Liver (tissue), 9 donors: ENCODE measurements around the gene C1D. TPM values are rescaled to one million over a fixed set of nuclear protein-coding genes. Genes with fewer than 3 reads are reported as not detected.
A peak's percentile ranks its signal among the peaks of the same experiment; 100 is the strongest.

ENCODE experiments used
- DNase-seq: peaks from one replicate; pipeline ENCODE4 v3.0.0-alpha.2; 2017; ENCODE audit warnings: low spot score
- H3K27ac ChIP-seq, 2 donors: one replicate each; pipeline ENCODE4 v1.7.0; 2013; ENCODE audit warnings: inconsistent platforms in 2 of 2, low read length in 2 of 2, control low read depth in 1 of 2, low read depth in 1 of 2, mild to moderate bottlenecking in 1 of 2
- H3K27me3 ChIP-seq, 4 donors: one replicate each; pipeline versions ENCODE4 v1.6.1 to v1.7.0; 2013; ENCODE audit warnings: low read length in 3 of 4, inconsistent platforms in 1 of 4, mild to moderate bottlenecking in 1 of 4, moderate library complexity in 1 of 4; ENCODE audit not compliant: control insufficient read depth in 4 of 4, insufficient read depth in 4 of 4
- H3K36me3 ChIP-seq, 4 donors: one replicate each; pipeline versions ENCODE4 v1.6.1 to v1.7.0; 2013; ENCODE audit warnings: low read length in 3 of 4, mild to moderate bottlenecking in 3 of 4, low read depth in 1 of 4, moderate library complexity in 1 of 4; ENCODE audit not compliant: control insufficient read depth in 4 of 4, insufficient read depth in 3 of 4
- H3K4me1 ChIP-seq, 4 donors: one replicate each; pipeline versions ENCODE4 v1.6.1 to v1.7.0; 2013; ENCODE audit warnings: low read length in 3 of 4, mild to moderate bottlenecking in 3 of 4, moderate library complexity in 1 of 4; ENCODE audit not compliant: control insufficient read depth in 4 of 4, insufficient read depth in 4 of 4
- H3K4me3 ChIP-seq, 3 donors: one replicate each; pipeline versions ENCODE4 v1.6.1 to v1.7.0; 2013; ENCODE audit warnings: low read length in 3 of 3, control low read depth in 1 of 3, low read depth in 1 of 3, mild to moderate bottlenecking in 1 of 3
- H3K9ac ChIP-seq, 2 donors: one replicate each; pipeline ENCODE4 v1.7.0; 2013; ENCODE audit warnings: low read length in 2 of 2, mild to moderate bottlenecking in 2 of 2, moderate library complexity in 2 of 2, control low read depth in 1 of 2, low read depth in 1 of 2
- H3K9me3 ChIP-seq, 4 donors: one replicate each; pipeline versions ENCODE4 v1.6.1 to v1.7.0; 2013; ENCODE audit warnings: low read length in 3 of 4; ENCODE audit not compliant: control insufficient read depth in 4 of 4
- CTCF ChIP-seq: fragments of 150-350 bp; IDR thresholded peaks from 2 replicates; pipeline ENCODE4 v1.5.1; 2017; ENCODE audit warnings: improper control_type of control experiment, low read depth, low read length; ENCODE audit not compliant: missing input control
- FOXA1 ChIP-seq: IDR thresholded peaks from 2 replicates; pipeline ENCODE4 v1.6.1; 2016; ENCODE audit warnings: antibody characterized with exemption
- FOXA2 ChIP-seq: IDR thresholded peaks from 2 replicates; pipeline ENCODE4 v1.6.1; 2016; ENCODE audit warnings: antibody characterized with exemption
- HNF4A ChIP-seq, 2 donors: conservative IDR thresholded peaks; 2 replicates each; pipeline ENCODE4 v1.6.1; 2016; ENCODE audit warnings: antibody characterized with exemption in 2 of 2, mild to moderate bottlenecking in 2 of 2
- JUND ChIP-seq, 2 donors: IDR thresholded peaks; 2 replicates each; pipeline ENCODE4 v1.6.1; 2016; ENCODE audit warnings: antibody characterized with exemption in 2 of 2
- NR2F2 ChIP-seq: IDR thresholded peaks from 2 replicates; pipeline ENCODE4 v1.6.1; 2016; ENCODE audit warnings: antibody characterized with exemption
- RAD21 ChIP-seq, 2 donors: IDR thresholded peaks; 2 replicates each; pipeline ENCODE4 v1.6.1; 2016; ENCODE audit warnings: antibody characterized with exemption in 2 of 2, mild to moderate bottlenecking in 2 of 2
- REST ChIP-seq: IDR thresholded peaks from 2 replicates; pipeline ENCODE4 v1.6.1; 2016; ENCODE audit warnings: antibody characterized with exemption, mild to moderate bottlenecking
- RXRA ChIP-seq, 2 donors: IDR thresholded peaks; 2 replicates each; pipeline ENCODE4 v1.6.1; 2017 to 2018; ENCODE audit warnings: antibody characterized with exemption in 2 of 2, mild to moderate bottlenecking in 1 of 2
- WGBS: extraction: QIAGEN DNeasy Blood & Tissue Kit; methylation state at CpG from one replicate; pipeline ENCODE4 v1.1.7; 2013; 5-methylcytosine and 5-hydroxymethylcytosine counted together
- polyA plus RNA-seq, 2 donors: library from polyadenylated mRNA; stranded (reverse) in 1 of 2; unstranded in 1 of 2; fragments of 200-250 nt in 1 of 2; fragments of >200 nt in 1 of 2; fragmentation: Nextera tagmentation in 1 of 2; extraction: Ambion mirVana in 1 of 2; gene quantifications; one replicate each; pipeline versions ENCODE4 v1.2.1 to v1.2.3, GENCODE V29; 2013 to 2015
- total RNA-seq, 2 donors: library from RNA; depleted of rRNA; stranded (reverse); fragments of >200 nt; gene quantifications; one replicate each; pipeline ENCODE4 v1.2.3, GENCODE V29; 2014
- donor health status: healthy.
- donor health status: healthy.
- donor health status: healthy.
- donor health status: healthy.
- donor health status: healthy.

Gene C1D
- total and polyA plus RNA-seq, 4 donors, result 15.6 to 31.0 (median 18.9) TPM

- TF ChIP-seq REST (no peak), JUND (IDR thresholded peaks at IDR 0.05) (no peak), NR2F2 (no peak)
These were observed 23.5 kb downstream of the C1D start (continued) for GRCh38 chr2:68039317-68039716.

GRCh38 chr2:68032702-68033101 is 30.1 kb downstream of the C1D start:
- no peaks in the 10 kb centered on the region for H3K4me1 ChIP-seq
- no peaks in the 10 kb centered on the region for H3K36me3 ChIP-seq
- H3K9me3 ChIP-seq, result no peaks in the 10 kb centered on the region
- no peak overlapping the region for H3K27ac ChIP-seq
- H3K9ac ChIP-seq, result no peak overlapping the region
- TF ChIP-seq HNF4A (conservative IDR thresholded peaks at IDR 0.05), result no peak
- no peak for TF ChIP-seq NR2F2
- TF ChIP-seq CTCF, result no peak
- no peak for TF ChIP-seq FOXA1
- WGBS, result 68% methylated on average over 6 of the region's 6 CpGs
- no peak for DNase-seq
- H3K4me3 ChIP-seq, result no peak overlapping the region
- H3K27me3 ChIP-seq, result no peaks in the 10 kb centered on the region

- Histone ChIP-seq H3K4me1 (no peaks in the 10 kb centered on the region), H3K27ac (no peak overlapping the region), H3K4me3 (no peak overlapping the region), H3K36me3 (no peaks in the 10 kb centered on the region), H3K9me3 (no peaks in the 10 kb centered on the region), H3K27me3 (no peaks in the 10 kb centered on the region), H3K9ac (no peak overlapping the region)
- 41% methylated on average over 2 of the region's 2 CpGs for whole genome bisulfite sequencing
- TF ChIP-seq RAD21 (IDR thresholded peaks at IDR 0.05) (peak; percentile 96), FOXA2 (peak; percentile 83), CTCF (peak; percentile 73), JUND (IDR thresholded peaks at IDR 0.05) (no peak), RXRA (IDR thresholded peaks at IDR 0.05) (no peak), FOXA1 (peak; percentile 21)
- DNase-seq, result no peak
These were observed 31.2 kb downstream of the C1D start for GRCh38 chr2:68031542-68032160.
